HG03025 (cell line): ENCODE results near the gene GGTLC2.
"Not testable (repeated sequence)": the region's sequence is repeated elsewhere in the genome, so short reads cannot be mapped to it uniquely, and the experiment has no call there.

Source experiments
- ATAC-seq: cut with Tn5 transposase; IDR thresholded peaks from one replicate; pipeline ENCODE4 v1.9.1; 2021; ENCODE audit warnings: mild to moderate bottlenecking, moderate library complexity; ENCODE audit not compliant: unreplicated experiment, low FRiP score

The GGTLC2 gene

DNA sequence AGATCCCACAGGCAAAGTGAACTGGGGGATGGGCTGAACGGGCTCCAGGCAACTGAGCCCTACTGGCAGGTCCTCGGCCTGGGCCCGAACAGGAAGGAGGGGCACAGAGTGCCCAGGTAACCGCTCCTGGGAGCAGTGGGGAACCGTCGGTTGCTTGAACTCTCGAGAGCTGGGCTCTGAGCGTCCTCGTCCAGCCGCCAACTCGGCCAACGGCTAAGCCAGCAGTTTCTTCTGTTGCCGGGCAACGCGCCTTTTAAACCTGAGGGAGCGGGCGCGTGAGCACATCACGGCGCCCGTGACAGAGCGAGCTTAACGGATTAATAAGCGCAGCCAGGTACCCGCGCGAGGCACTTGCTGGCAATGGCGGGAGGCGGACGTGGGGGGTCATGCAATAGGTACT lies at the start of gene GGTLC2:
GGTLC2 (plus strand) TSS at position 301 of the 400 bp plus-strand sequence. CDS start 1,732 bp downstream, outside the sequence.
- ATAC-seq, result not testable (repeated sequence)

DNA sequence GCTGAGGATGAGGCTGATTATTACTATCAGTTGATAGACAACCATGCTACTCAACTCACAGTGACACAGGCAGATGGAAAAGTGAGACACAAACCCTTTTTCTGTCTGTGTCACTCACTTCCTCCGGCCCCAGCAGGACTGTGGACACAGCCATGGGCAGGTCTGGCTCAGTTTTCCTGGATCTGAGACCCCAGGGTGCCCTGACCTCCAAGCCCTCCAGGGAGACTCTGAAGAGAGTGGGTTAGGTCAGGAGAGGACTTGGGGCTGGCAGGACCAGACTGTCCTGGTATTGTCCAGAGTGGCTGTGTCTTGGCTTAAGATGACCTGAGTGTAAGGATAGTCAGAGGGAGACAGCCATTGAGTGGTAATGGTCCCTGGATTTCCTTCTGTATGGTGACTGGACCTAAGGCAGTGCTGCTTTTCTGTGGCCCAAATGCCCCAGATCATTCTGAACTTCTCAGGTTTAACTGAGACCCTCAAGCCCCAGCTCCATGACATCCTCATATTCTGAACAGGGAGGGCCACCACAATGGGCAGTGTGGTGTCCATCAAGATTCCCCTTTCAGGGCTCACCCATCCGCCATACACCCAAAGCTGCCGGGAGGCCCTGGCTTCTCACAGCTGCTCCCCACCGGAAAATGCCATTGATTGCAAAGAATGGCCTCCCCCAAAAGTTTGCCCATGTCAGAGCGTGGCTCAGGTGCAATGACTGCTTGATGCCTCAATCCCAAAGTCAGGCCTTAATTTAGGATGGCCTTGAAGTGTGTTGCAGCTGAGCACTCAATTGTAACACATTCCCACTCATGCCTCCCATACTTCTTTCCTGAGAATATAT lies 49.2 kb upstream of the GGTLC2 start:
- ATAC-seq, result no peak

DNA sequence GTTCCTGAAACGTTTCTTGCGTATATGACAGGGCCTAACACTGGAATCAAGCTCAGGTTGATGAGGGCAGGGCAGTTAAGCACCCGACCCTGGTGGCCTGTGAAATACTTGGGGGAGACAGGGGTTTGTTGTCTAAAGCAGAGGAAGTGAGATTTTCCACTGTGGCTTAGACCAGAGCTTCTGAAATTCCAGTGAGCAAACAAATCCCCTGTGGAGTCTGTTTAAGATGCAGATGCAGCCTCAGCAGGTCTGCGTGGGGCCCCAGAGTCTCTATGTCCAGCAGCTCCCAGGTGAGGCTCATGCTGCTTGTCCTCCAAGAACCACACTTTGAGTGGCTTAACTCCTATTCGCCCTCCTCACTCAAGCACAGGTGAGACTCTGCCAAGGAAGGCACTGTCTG lies 46.3 kb upstream of the GGTLC2 start:
- ATAC-seq, result no peak

DNA sequence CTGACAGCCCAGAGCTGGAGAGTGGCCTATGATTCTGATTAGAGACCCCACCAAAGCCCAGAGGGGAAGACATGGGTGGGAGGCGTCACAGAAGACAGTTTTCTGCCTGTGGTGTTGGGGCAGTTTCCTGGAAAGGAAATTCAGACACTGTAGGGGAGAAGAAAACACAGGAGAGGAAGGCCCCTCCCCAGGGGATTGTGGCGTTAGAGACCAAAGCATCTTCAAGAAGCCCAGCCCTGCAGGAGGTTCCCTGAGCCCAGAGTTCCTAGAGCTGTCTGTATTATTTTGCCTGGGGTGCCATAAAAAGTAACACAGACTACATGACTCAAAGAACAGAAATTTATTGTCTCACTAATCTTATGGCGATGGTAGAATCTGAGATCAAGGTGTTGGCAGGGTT lies 45.2 kb upstream of the GGTLC2 start:
- ATAC-seq, result no peak

DNA sequence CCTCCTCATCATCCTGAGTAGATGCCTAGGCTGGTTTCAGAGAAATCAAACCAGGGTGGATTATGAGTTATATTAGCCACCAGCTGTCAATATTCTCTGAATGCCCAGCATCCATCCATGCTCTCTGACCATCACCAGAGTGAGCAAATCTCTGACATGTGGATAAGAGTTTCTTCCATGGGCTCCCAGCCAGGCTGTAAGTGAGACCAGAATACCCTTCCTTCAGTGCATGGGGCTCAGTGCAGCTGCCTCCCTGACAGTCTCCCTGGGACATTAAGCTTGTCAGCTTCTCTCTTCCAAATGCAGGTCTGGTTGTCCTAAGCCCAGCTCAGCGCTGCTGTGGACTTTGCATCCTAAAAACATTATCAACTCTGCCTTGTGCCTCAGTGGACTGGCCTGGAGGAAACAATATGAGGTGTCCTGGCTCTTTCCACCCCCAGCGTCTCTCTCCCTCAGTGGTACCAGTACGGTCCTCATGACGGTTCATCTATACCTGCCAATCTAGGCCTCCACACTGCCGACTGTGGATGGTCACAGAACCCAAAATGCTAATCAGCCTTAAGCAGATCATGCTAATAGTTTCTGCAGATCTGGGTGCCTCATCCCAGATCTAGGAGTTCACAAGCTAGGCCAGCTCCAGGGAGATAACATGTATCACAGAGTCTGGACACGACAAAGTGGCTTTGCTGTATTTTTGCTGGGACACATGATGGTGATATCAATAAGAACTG lies 43.7 kb upstream of the GGTLC2 start:
- no peak for ATAC-seq

DNA sequence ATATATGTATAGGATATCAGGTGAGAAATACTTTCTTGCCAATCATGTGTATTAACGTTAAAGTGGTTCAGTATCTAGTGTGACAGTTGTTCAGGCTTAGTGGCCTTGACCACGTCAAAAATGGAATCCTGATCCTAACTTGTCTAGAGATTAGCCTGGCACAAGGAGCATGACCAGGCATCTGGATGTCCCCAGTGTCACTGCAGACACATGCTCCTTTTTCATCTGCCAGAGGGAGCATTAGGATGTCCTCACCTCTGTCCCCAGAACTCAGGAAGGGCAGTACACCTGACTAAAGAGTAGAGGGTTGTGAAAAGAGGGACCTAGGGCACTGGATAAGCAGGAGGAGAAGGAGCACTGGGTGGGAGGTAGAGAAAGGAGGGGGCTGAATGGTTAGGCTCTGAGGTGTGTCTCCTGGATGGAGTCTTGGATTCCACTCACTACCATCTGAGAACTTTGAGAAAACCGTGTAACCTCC lies 40.9 kb upstream of the GGTLC2 start:
- ATAC-seq, result no peak

DNA sequence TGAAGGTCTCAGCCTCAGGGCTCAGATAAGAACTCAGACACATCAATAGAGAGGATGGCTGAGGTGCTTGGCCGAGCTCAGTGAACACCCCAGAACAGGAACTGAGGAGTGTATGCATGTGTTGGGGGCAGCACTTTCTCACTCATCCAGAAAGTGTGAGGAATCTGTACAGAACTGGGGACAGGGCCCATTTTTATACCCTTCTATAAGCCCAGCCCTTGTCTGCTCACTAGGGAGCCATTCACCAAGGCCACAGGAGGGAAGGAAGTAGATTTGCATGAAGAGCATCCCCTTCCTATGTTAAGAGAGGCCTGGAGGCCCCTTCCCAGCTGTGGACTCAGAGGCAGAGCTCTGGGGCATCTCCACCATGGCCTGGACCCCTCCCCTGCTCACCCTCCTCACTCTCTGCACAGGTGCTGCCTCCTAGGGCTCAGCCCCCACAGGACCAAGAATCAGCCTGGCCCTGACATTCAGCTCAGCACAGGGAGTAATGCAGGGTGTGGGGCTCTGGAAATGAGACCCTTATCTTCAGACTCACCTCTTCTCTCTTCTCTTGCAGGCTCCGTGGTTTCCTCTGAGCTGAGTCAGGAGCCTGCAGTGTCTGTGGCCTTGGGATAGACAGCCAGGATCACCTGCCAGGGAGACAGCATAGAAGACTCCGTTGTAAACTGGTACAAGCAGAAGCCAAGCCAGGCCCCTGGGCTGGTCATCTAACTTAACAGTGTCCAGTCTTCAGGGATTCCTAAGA lies 39.9 kb upstream of the GGTLC2 start:
- ATAC-seq, result no peak

DNA sequence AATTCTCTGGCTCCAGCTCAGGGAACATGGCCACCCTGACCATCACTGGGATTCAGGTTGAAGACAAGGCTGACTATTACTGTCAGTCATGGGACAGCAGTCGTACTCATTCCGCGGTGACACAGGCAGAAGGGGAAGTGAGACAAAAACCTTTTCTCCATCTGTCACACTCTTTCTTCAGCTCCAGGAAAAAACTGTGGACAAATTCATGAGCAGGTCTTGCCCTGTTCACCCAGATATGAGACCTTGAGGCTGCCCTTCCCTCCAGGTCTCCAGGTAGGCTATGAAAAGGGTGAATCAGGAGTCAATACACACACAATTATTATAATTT lies 39.4 kb upstream of the GGTLC2 start:
- no peak for ATAC-seq

DNA sequence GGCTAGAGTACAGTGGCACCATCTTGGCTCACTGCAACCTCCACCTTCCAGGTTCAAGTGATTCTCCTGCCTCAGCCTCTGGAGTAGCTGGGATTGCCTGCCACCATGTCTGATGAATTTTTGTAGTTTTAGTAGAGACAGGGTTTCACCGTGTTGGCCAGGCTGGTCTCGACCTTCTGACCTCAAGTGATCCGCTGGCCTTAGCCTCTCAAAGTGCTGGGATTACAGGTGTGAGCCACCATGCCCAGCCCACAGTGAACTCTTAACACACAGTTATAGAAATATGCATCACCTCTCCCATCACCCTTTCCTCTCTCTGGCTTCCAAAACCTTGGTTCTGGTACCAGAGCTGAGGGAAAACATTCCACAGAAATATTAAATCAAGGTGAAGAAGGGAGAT lies 36.4 kb upstream of the GGTLC2 start:
- not testable (repeated sequence) for ATAC-seq

DNA sequence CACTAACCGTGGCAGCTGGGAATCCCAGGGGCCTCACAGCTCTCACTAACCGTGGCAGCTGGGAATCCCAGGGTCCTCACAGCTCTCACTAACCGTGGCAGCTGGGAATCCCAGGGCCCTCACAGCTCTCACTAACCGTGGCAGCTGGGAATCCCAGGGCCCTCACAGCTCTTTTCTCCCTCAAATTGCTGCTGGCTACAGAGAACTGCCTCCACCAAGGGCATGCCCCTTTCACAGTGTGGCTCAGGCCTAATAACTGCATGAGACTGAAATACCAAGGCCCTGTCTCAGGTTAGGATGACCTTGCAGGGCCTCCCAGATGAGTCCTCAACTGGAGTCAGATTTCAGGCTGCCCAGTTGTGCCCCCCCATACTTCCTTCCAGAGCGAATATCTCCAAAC lies 35.1 kb upstream of the GGTLC2 start:
- no peak for ATAC-seq

DNA sequence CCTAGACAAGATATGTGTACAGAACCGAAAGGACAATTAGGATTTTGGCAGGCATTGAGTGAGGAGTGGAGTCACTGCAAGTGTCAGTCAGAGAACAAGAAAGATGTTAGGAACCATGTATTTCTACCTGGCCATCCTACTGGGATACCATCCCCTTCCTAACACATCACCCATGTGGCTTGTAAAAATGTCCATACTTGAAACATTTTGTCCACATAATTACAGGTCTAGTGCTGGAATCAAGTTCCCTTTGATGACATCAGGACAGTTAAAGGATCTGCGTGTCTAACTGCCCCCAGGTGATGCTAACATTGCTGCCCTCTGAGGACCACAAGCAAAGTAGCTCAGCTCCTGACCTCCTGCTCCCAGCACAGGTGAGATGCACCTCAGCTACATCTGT lies 31.9 kb upstream of the GGTLC2 start:
- ATAC-seq, result no peak

DNA sequence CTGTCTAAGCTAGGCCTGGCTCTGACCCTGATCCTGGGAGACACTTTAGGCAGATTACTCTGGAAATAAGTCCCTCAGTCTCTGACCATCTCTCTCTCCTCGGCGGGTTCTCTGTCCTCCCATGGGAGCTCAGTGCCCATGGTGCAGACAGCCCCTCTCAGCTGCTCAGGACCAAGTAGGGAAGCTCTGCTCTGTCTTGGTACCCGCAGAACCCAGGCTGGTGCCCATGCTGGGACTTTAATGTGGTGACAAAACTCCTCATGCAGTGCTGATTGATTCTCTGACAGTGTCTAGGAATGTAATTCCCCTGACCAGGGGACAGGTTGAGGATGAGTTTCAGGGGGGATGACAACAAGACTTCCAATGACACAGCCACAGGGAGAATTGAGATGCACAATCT lies 30.3 kb upstream of the GGTLC2 start:
- ATAC-seq, result no peak

DNA sequence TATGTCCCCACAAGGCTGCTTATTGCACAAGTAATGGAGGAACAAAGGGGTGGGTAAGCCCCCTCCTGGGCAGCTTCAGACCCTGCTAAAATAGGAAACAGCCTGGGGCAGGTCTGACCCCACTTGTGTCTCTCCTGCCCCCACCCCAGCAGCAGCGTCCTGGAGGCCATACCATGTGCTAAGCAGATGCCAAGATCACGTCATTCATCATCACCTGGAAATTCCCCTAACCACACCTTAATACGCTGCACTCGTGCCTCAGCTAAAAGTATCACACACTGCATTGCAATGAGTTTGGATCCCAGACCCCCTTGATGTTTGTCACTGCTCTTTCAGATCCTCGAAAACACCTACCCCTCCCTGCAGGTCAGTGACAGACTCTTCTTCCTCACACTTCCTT lies 27.8 kb upstream of the GGTLC2 start:
- ATAC-seq, result no peak

DNA sequence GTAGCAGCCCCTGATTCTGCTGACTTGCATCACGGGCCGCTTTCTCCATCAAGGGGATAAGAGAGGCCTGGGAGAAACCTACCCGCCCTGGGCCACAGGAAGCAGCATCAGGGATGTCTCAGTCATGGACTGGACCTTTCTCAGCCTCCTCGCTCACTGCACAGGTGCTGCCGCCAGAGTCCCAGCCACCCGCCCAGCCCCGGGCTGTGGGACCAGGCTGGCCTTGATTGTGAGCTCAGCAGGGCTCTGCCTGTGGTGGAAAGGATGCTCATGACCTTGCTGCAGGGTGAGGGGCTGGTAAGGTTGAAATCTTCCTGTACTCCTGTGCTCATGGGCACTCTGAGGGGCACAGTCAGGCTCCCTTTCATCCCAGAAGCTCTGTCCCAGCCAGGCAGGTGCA lies 26.0 kb upstream of the GGTLC2 start:
- ATAC-seq, result no peak

DNA sequence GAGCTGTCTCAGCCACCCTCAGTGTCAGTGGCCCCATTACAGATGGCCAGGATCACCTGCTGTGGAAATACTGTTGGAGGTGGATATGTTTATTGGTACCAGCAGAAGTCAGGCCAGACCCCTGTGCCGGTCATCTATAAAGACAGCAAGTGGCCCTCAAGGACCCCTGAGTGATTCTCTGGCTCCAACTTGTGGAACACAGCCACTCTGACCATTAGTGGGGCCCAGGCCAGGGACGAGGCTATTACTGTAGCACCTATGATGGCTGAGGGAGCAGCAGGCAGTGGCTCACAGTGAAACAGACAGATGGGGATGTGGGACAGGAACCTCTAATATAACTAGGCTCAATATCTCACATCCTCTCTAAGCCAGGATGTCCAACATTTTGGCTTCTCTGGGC lies 25.5 kb upstream of the GGTLC2 start:
- no peak for ATAC-seq

DNA sequence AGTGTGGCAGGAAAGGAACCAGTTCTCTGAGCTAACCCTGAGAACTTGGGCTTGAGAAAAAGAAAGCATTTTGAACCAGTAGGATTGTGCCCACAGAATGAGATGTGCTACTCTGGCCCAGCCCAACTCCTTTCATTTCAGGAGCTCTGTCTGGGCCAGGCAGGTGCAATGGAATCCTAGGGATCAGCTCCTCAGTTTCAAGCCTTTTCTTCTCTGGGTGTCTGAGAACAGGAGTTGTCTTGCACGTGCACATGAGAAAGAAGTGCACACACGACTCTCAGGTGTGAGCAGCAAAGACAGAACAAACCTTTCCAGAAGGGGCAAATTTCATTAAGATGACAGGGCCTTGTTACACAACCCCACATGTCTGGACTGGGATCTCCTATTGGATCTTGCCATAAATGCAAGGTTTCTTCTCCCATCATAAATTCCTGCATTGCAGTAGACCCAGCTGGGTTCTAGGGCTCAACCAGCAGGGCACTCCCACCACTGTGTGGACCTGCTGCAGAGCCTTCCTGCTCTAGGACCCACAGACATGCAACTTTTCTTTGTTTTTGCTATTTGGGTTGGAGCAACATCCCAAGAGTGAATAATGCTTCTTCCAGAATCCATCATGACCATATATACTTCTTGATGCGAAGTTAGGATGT lies 24.5 kb upstream of the GGTLC2 start:
- ATAC-seq, result no peak

DNA sequence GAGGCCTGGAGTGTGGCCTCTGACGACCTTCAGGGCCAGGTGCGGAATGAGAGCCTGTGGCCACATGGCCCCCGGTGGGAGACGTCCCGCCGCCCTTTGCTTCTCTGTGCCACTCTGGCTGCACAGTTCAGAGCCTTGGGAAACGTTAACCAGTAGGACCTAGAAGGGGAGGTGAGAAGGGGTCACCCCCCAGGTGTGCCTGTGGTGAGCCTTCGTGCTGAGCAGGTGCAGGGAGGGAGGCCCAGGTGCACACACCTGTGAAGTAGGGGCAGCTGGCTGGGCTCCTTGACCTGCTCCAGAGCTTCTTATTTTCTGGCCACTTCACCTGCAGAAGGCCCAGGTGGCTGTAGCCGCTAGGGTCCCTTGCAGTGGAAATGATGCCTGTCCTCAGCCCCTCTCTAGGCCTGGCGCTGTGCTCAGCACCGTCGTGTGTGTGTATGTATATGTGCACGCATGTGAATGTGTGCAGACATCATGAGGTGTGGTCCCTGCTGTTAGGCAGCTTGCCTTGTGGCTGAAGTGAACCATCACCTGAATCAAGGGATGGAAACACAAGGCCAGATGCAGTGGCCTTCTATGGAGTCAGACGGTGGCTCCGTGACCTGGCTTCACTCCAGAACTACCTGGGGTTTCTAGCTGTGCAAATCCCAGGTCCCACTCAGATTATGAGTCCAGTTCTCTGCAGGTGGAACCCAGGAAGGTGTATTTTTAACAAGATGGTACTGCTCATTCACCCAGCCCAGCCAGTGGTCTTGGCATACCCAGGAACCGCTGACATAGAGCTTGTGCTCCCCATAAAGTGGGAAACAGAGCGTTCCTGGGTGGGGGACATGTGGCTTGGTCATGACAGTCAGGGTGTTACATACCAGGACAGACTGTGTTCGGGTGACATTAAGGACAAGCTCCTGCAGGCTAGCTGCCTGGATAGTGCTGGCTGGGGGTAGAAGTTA lies 15.6 kb upstream of the GGTLC2 start:
- ATAC-seq, result not testable (repeated sequence)

DNA sequence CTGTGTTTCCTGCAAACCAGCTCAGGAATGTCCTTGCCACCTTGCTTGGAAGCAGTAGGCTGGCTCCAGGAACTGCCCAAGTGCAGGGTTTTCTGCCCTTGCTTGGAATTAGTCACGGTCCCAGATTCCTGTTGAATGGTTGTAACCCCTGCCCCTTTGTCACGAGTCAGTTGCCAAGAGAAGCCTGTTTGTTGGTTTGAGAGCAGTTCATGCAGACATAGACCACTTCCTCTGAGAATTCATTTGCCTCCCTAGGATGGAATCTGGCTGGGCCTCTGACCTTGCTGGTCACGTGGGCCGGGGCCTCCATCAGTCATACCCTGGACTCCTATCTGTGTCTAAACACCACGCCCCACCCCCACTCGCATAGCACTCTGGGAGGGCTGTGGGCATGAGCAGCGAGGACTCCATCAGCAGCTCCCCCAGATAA lies 13.2 kb upstream of the GGTLC2 start:
- ATAC-seq, result not testable (repeated sequence)

DNA sequence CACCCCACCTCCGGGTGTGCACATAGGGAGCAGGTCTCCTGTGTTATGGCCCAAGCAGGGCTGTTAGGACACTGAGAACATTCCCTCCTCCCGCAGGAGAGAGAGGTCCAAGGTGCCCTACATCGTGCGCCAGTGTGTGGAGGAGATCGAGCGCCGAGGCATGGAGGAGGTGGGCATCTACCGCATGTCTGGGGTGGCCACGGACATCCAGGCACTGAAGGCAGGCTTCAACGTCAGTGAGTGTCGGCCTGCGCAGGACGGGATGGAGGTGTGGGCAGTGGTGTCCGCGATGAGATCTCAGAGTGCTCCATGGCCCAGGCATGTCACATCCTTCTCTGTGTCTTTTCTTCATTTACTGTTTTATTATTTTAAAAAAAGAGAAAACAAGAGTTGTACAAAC lies 12.2 kb upstream of the GGTLC2 start:
- not testable (repeated sequence) for ATAC-seq

DNA sequence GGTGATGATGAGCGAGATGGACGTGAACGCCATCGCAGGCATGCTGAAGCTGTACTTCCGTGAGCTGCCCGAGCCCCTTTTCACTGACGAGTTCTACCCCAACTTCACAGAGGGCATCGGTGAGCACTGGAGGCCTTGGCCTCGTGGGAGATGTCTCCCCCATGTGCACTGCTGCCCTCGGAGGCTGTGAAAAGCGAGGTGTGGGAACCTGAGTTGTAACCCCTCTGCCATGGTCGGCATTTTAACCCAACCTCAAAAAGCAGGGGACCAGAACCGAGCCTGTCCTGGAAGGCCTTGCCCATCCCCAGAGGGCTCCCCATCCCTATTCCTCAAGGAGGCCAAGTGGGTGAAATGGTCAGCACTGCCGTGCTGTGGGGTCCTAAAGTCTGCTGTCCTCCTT lies 10.9 kb upstream of the GGTLC2 start:
- ATAC-seq, result not testable (repeated sequence)
